GM18907 (cell line): Measurements from ENCODE around the gene FSIP1.
A peak's percentile ranks its signal among the peaks of the same experiment; 100 is the strongest.

Source experiments
- ATAC-seq: cut with Tn5 transposase; IDR thresholded peaks from one replicate; pipeline ENCODE4 v1.9.1; 2021; ENCODE audit warnings: mild to moderate bottlenecking, moderate library complexity; ENCODE audit not compliant: unreplicated experiment

FSIP1 gene

DNA sequence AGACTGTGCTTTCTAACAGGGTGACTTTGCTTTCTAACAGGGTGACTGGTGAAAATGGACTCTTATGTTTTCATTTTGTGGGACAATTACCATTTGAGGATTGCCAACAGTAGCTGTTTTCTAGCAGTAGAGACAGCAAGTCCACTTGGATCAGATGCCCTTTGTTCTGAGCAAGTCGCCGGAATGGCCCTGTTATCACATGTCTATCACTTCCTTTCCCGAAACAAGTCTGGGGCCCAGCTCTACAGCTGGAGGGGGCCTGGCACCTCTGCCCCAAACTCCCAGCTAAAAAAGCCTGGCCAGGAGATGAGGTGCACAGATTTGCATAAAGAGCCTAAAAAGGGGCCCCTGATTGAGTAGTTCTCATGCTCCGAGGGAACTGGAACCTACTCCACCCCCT, 157.2 kb downstream of the FSIP1 start:
- no peak for ATAC-seq

DNA sequence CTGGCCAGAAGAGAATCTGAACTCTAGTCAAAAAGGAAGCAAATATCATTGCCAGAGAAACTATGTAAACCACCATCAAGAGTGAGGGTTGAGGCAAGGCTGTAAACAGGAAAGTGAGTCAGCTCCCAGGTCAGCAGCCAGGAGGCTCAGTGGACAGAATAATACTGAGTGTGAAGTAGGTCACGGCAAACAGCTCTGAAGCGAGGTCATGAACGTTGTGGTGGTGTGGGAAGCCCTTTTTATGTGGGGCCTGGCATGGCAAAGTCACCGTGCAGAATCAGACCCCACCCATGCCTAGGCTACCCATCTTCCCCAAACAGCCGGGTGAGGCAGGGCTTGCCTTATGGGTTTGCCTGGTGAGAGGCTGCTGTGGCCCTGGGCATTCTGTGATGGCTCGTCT, 157.8 kb downstream of the FSIP1 start:
- ATAC-seq = no peak

DNA sequence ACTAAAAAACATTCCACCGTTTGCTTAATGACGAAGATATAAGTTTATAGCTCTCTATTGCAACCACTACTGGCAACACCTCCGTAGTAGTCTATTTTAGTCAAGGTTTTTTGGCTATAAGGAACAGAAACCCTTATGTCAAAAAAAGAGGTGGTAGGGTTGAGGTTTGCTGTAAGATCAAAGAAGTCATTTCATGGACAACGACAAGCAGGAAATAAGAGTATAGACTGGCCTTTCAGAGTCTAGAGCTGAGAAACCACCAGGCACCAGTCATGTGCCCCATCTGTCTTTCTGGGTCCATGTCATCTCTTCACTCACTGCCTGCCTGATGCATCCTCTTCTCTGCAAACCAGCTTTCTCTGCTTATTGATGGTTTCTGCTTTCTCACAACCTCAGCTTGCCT, 159.1 kb downstream of the FSIP1 start:
- peak; percentile 96 for ATAC-seq

DNA sequence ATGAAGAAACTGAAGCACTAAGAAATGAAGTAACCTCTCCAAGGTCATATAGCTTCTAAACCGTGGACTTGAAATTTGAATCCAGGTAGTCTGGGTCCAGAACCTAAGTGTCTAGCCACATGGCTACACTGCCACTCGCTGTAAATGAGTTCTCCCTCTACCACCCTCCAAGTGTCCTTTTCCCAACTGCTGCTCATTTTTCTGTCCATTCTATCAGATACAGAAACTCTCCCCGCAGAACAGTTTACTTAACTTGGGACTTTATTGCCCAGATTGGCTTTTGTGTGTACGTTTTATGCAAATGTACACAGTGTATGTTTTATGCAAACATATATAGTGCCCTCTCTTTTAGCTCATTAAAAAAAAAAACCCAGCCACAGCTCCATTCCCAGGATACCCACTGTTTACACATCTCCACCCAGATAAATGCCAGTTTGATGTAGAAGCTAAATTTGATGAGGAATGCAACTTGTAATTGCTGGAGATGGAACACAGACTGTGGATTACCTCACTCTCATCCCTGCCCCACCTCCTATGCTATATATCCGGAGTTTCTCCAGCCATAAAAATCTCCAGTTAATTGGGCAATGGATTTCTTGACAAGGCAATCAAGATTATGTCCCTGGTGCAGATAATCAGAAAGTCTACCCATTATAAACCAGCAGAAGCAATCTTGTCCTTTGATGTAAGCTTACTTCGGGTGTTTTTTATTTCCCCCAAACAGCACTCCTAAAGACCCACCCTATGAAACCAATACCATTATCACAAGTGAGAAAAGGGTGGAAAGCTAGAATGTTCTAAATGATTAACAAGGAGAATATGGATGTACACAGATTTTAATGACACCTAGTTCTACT, 159.8 kb downstream of the FSIP1 start:
- peak; percentile 20 for ATAC-seq

DNA sequence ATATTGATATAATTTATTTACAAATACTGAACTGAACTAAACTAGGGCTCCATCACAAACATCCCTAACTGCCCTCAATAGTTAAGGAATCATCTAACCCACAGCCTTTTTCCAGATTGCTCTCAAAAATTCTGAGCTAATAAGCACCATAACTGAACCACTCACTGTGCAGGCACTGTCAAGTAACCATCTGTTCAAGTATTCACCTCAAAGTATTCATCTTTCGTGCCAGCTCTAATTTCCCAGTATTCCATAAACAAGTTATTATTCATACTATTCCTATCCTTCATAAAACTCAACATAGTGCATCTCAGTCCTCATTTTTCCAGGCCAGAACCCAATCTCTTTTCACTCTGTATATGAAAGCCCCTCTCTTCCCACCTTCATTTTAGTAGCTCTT, 160.7 kb downstream of the FSIP1 start:
- ATAC-seq = no peak

DNA sequence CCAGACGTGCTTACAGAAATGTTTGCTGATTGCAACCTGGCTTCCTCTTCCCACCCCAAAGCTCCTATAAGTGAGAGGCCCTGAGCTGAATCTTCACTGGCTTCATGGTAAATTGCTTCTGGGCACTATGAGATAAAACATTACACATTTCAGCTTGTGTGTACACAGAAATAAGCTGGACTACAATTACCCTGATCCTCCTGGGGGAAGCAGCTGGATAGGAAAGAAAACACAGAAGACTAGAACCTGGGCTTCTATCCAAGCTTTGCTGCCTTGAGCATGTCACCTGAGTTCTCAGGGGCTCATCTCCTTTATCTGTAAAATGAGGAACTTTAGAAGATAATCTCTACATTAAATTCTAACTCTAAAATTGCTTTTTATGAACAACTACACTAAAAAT, 161.4 kb downstream of the FSIP1 start:
- no peak for ATAC-seq

DNA sequence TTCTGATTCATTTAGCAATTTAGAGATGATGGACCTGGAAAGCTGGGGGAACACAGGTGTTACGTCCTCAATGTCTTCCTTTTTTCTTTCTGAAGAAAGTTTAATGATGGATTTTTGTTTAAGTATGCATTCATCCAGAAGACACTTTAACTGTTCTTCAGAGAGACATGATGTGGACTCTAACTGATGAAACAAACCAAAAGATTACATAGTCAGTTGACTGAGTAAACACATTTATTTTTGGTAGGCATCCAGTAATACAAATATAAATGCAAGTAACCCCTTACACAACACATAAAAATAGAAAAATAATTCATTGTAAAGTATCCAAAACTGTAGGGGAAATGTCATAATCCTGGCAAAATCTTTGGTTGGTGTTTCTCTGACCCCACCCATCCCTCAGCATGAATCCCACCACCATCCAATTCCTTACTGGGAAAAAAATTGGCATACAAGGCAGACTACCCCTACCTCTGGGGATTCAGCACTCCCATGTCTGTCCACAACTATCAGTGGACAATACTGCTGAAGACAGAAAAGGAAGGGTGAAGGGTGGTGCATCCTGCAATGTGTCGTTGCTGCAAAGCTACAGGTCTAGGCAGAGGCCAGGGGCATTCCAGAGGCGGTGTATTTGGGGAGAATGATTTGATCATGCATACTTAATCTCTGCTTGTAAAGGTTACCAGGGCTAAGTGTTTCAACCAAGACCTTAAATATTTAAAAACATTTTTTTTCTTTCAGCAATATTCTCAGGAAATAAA, 164.4 kb downstream of the FSIP1 start:
- ATAC-seq = no peak

DNA sequence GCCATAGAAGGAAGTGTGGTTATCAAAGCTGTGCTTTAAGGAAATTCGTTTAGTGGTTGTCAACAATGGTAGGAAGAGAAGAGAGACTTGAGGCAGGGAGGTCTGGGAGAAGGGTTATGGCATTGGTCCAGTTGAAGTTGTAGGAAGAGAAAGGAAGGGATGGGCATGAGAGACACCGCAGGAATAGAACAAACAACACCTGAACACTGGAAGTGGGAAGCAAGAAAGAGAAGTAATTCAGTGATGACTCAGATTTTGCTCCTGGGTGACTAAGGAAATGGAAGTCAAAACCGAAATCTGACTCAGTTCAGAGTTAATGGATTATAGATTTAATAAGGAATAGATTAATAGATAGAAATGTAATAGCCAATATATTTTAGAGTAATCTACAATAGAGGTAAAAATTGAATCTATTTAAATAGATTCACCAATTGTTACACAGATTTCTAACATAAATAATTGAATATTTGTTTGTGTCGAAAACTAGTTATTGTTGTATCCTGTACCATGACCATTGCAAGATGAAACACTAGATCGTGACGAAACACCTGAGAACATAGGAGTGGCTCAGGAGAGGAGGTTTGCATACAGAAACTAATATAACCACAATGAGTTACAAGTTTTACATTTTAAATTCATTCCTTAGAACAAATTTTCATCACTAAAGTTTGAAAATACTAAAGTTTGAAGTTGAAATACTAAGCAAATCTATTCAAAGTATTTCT, 165.7 kb downstream of the FSIP1 start:
- ATAC-seq = no peak

DNA sequence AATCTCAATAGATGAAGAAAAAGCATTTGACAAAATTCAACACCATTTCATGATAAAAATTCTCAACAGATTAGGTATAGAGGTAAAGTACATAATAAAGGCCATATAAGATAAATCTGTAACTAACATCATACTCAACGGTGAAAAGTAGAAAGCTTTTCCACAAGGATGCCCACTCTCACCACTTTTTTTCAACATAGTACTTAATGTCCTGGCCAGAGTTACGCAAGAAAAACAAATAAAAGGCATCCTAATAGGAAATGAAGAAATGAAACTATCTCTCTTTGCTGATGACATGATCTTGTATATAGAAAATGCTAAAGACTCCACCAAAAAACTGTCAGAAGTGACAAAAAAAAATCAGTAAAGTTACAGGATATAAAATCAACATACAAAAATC, 168.8 kb downstream of the FSIP1 start:
- ATAC-seq = no peak

DNA sequence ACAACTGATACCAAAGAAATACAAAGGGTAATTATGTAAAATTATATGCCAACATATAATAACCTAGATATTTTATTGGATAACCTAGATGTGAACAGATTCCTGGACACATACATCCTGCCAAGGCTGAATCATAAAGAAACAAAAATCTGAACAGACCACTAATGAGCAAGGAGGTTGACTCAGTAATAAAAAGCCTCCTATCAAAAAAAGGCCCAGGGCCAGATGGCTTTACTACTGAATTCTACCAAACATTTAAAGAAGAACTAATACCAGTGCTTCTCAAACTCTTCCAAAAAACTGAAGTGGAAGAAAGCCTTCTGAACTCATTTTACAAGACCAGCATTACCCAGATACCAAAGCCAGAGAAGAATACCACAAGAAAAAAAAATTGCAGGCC, 169.4 kb downstream of the FSIP1 start:
- ATAC-seq = no peak

DNA sequence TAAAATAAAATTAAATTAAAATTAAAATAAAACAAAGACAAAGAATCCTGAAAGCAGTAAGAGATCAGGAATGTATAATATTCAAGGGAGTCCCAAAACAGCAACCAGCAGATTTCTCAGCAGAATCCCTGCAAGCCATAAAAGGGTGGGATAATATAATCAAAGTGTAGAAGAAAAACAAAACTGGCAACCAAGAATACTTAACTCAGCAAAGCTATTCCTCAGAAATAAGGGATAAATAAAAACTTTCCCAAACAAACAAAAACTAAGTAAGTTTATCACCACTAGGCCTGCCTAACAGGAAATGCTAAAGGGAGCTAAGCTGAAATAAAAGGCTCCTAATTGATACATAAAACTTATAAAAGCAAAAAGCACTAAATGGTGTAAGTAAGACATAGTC, 172.0 kb downstream of the FSIP1 start:
- ATAC-seq = no peak

DNA sequence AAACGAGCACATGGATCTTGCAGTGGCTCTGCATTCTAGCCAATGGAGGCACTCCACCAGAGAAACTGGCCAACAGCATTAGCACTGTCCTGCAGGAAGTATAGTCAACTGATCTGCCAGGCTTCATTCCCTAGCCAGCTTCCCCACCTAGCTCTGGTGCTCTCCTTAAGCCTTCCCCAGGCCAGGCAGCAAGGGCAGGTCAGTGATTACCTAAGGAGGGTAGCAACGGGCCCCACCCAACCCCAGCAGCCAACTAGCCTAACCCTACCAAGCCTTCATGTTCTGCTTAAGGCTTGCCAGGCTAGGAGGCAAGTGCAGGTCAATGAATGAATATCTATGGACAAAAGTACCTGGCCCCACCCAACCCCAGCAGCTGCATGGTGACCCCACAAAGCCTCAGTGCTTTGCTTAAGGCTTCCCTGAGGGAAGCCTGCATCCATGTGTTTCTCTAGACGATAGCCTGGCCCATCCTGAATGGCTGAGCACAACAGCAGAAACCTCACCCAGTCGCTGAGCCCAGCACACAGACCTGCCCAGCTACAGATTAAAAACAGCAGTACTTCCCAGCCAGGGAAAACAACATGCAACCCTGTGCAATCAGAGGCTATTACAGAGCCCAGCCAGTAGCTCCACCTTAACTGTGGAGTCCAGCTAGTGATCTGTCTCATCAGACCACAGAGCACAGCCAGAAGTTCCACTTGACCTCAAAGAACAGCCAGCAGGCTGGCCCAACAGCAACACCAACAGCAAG, 173.3 kb downstream of the FSIP1 start:
- ATAC-seq = no peak

DNA sequence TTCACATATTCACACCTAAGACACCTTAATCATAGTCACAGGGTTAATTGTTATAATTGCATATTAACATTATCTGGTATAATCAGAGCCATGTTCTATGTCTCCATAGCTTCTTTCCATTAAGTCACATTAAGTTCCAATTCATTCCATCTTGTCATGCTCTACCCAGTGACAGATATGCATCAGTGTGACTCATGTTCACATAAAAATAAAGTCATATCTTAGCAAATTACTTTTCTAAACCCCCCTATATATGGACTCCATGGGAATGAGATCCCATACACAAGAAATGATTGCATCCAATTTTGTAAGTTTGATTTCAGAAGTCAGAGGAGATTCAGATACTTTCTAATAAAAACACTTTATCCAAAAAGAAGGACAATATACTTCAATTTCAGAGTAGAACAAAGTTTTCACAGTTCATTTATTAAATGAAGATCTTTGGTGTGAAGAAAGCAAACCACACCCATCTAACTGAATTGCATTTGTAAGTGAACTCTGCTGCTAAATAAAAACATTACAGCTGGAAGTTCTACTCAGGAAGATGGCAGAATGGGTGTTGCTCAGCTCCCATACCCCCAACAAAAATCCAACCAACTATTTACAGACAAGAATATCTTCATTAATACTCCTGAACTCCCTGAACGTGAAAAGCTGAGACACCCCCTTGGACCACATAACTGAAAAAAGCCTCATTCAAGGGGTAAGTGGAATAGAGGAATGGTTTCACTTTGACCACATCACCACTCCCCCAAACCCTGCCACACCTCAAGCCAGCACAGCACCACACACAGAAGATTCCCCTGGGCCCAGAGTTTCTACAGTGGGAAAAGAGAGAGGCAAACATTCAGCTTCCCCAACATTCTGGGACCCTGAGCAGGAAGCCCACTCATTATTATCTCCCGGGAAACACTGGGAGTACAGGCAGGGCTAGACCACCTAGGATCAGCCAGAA, 174.2 kb downstream of the FSIP1 start:
- ATAC-seq = no peak

DNA sequence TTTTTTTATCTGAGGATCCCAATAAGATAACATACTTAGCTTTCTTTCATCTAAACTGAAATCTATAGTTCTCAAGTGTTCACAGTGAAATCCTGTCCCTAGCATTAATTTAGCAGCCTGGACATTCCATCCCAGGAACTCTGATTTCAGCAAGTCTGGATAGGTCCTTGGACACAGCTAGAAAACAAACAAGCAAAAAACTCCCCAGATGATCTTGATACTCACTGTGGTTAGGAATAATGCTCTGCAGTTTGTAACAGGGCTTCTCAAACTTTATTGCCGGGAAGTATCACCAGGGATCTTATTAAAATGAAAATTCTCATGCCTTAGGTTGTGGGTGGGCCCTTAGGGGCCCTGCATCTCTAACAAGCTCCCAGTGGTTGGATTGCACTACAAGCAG, 177.5 kb downstream of the FSIP1 start:
- ATAC-seq = no peak

DNA sequence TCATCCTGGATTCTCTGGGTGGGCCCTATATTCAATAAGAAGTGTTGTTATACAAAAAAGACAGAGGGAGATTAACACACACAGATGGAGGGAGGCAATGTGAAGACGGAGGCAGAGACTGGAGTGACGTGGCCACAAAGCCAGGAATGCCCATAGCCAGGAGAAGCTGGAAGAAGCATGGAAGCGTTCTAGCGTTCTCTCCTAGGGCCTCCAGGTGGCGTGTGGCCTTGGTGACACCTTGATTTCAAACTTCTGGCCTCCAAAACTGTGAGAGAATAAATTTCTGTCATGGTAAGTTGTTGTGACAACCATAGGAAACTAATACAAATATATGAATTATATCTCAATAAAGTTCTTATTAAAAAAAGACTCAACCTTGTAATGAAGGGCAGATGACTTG, 180.5 kb downstream of the FSIP1 start:
- no peak for ATAC-seq

DNA sequence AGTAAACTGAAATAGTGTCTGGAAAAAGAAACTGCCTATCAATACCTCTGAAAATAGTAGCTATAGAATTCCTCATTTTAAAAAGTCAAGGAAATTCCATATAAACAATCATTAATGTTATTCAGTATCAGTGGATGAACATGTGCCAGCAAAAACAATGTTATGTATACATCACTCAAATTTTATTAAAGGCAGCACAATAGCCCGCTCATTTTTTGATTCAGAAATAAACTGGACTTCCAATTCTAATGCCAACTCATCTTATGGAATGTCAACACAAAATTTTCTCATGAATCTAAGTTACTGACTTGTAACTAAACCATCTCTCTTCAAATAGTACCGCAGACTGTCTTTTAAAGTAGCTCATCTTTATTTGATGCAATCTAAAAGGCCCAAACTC, 182.8 kb downstream of the FSIP1 start:
- ATAC-seq = no peak

DNA sequence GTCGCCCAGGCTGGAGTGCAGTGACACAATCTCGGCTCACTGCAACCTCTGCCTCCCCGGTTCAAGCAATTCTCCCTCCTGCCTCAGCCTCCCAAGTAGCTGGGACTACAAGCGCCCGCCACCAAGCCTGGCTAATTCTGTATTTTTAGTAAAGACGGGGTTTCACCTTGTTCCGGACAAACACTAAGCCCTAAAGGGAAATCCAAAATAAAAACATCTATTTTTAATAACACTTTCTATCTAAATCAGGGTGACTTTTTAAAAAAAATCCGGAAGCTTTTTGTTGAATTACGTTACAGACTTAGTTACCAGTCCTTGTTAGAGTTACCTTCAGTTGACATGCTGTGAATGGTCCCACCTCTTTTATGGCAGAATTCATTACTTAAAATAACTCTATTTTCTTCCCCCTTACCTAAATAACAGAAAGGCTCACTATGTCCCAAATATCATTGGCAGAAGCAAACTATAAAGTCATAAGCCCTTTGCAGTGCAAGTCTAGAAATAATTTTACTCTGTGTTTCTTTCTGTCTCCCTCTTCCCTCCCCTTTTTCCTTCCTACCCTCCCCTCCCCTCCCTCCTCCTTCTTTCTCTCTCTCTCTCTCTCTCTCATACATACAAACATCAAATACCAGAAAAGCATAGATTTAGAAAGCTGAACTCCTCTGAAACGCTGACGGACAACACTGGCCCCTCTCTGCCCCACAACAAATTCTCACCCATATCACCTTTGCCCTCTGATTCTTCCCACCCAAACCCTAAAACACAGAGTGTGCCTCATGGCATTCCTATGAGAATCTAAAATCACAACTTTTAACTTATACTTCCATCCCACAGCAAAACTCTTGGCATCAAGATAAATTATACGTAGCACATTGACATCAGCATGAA, 183.4 kb downstream of the FSIP1 start:
- ATAC-seq = no peak

DNA sequence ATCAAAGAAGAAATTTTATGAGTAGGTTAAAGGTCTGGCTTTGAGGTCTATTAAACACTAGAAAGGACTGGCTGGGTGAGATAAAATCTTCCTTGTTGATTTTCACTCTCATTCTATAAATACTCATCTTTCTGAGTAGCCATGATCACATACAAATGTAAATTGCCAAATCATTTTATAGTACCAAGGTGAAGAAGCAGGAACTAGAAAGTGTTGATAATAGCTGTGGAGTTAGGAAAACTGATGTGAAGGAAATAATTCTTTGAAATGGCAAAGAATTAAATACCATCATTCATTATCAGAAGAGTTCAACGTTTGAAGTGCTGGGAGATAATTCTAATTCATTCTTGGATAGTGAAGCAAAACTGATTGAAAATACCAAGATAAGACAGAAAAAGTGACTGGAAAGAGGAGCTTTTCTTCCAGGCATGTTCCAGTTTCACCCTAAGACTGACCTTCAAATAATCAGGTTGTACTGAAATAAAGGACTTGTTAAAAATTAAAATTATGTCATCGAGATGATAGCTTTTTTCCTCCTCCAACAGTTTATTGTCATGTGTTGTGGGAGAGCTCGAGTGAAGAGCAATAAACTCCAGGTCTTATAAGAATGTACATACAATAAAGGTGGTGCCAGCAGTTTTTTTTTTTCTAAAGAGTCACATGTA, 184.3 kb downstream of the FSIP1 start:
- ATAC-seq = no peak
